Lower lobe of right lung (tissue), 2 donors: ENCODE data around the gene UMPS. TPM values are rescaled to one million over a fixed set of nuclear protein-coding genes. Genes with fewer than 3 reads are reported as not detected.

Experiments
- ATAC-seq, 2 donors: fragments of 200-7000 bp; cut with Tn5 transposase; one replicate each; pipeline ENCODE4 v1.9.1; 2020 to 2022; ENCODE audit warnings: mild to moderate bottlenecking in 2 of 2, moderate library complexity in 2 of 2
- DNase-seq: peaks from one replicate; pipeline ENCODE4 v3.0.0-alpha.2; 2020
- H3K27ac ChIP-seq: fragments of 200-600 bp; one replicate; pipeline ENCODE4 v1.8.0; 2022
- H3K27me3 ChIP-seq: fragments of 200-600 bp; one replicate; pipeline ENCODE4 v1.8.0; 2022; ENCODE audit warnings: low read depth
- H3K36me3 ChIP-seq: fragments of 200-600 bp; one replicate; pipeline ENCODE4 v1.8.0; 2022; ENCODE audit warnings: mild to moderate bottlenecking
- H3K4me1 ChIP-seq: fragments of 200-600 bp; one replicate; pipeline ENCODE4 v1.8.0; 2022
- H3K4me3 ChIP-seq: fragments of 200-600 bp; one replicate; pipeline ENCODE4 v1.8.0; 2022; ENCODE audit warnings: mild to moderate bottlenecking
- H3K9me3 ChIP-seq: fragments of 200-600 bp; one replicate; pipeline ENCODE4 v1.8.0; 2022
- intact Hi-C: fragments of 100-400 bp; cut with DNase I; formaldehyde crosslinking; loops from one replicate; pipeline ENCODE4 v1.11.0; 2022
- total RNA-seq: library from RNA; stranded (reverse); fragmentation: NEBNext Ultra II Directional; extraction: Animal tissue kit (Norgen Biotek cat#: 25700); gene quantifications from one replicate; pipeline ENCODE4 v1.2.1, GENCODE V29; 2021
- TF ChIP-seq, protein P1 (sequence below): fragments of 200-600 bp; IDR thresholded peaks from one replicate; pipeline ENCODE4 v1.8.0; 2022; ENCODE audit warnings: antibody characterized with exemption, mild to moderate bottlenecking
- donor health status: DM: no; HTN: yes; CAD: no; lungs with severe emphysema.

UMPS gene
- total RNA-seq, 1 donor from 2014 or later: 27.8 TPM

GRCh38 chr3:124695369-124695768 is 34.9 kb upstream of the UMPS start:
- TF ChIP-seq, protein P1, sequence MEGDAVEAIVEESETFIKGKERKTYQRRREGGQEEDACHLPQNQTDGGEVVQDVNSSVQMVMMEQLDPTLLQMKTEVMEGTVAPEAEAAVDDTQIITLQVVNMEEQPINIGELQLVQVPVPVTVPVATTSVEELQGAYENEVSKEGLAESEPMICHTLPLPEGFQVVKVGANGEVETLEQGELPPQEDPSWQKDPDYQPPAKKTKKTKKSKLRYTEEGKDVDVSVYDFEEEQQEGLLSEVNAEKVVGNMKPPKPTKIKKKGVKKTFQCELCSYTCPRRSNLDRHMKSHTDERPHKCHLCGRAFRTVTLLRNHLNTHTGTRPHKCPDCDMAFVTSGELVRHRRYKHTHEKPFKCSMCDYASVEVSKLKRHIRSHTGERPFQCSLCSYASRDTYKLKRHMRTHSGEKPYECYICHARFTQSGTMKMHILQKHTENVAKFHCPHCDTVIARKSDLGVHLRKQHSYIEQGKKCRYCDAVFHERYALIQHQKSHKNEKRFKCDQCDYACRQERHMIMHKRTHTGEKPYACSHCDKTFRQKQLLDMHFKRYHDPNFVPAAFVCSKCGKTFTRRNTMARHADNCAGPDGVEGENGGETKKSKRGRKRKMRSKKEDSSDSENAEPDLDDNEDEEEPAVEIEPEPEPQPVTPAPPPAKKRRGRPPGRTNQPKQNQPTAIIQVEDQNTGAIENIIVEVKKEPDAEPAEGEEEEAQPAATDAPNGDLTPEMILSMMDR: no peak
- Histone ChIP-seq H3K27me3 (no peaks in the 10 kb centered on the region), H3K9me3 (no peaks in the 10 kb centered on the region), H3K27ac (no peak overlapping the region), H3K36me3 (no peaks in the 10 kb centered on the region), H3K4me3 (no peak overlapping the region), H3K4me1 (no peaks in the 10 kb centered on the region)
- intact Hi-C loops: no loop called here
- DNase-seq (no peak), ATAC-seq (no peak)

- intact Hi-C loops: no loop called here
- no peaks in the 10 kb centered on the region for H3K4me1 ChIP-seq
- no peaks in the 10 kb centered on the region for H3K36me3 ChIP-seq
- no peak overlapping the region for H3K4me3 ChIP-seq
- ATAC-seq (no peak), DNase-seq (no peak)
- TF ChIP-seq, protein P1: no peak
- H3K9me3 ChIP-seq: no peaks in the 10 kb centered on the region
- H3K27me3 ChIP-seq: no peaks in the 10 kb centered on the region
- no peak overlapping the region for H3K27ac ChIP-seq
Measured at GRCh38 chr3:124696006-124696405, 34.2 kb upstream of the UMPS start.

DNA sequence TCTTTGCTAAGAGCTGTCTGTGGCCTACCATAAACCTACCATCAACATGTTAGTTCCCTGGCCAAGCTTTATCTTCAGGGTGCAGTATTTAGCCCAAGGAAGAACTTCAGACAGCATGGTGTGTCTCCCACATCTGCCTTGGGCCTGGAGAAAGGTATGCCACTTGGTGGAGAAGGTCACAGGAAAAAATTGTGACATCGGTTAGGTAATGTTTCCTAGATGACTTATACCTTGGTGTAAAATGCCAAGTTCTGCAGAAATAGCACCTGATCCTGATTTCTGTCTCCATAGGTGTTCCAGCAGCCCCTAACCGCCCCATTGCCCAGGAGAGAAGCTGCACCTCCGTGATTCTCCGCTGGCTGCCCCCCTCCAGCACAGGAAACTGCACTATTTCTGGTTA is 33.0 kb upstream of the UMPS start:
- Histone ChIP-seq H3K9me3 (no peaks in the 10 kb centered on the region), H3K27ac (no peak overlapping the region), H3K4me1 (no peaks in the 10 kb centered on the region), H3K4me3 (no peak overlapping the region), H3K36me3 (no peaks in the 10 kb centered on the region), H3K27me3 (no peaks in the 10 kb centered on the region)
- intact Hi-C loops: no loop called here
- TF ChIP-seq, protein P1: no peak
- DNase-seq (no peak), ATAC-seq (no peak)

- H3K4me1 ChIP-seq: no peaks in the 10 kb centered on the region
- DNase-seq (no peak), ATAC-seq (no peak)
- H3K4me3 ChIP-seq: no peak overlapping the region
- H3K36me3 ChIP-seq: no peaks in the 10 kb centered on the region
- H3K9me3 ChIP-seq: no peaks in the 10 kb centered on the region
- TF ChIP-seq, protein P1: no peak
- intact Hi-C loops: no loop called here
- H3K27me3 ChIP-seq: no peaks in the 10 kb centered on the region
- H3K27ac ChIP-seq: no peak overlapping the region
Measured at GRCh38 chr3:124698030-124698770, 32.1 kb upstream of the UMPS start.

GRCh38 chr3:124699051-124699450 is 31.2 kb upstream of the UMPS start:
- ATAC-seq: no peak
- Histone ChIP-seq H3K36me3 (no peaks in the 10 kb centered on the region), H3K27me3 (no peaks in the 10 kb centered on the region), H3K4me1 (no peaks in the 10 kb centered on the region), H3K27ac (no peak overlapping the region), H3K9me3 (no peaks in the 10 kb centered on the region), H3K4me3 (no peak overlapping the region)
- TF ChIP-seq, protein P1: no peak
- intact Hi-C loops: no loop called here
- no peak for DNase-seq
